GM18511 (cell line): ENCODE results near the gene MAG.
"Not testable (repeated sequence)": the region's sequence is repeated elsewhere in the genome, so short reads cannot be mapped to it uniquely, and the experiment has no call there.

Experiments used
- ATAC-seq: cut with Tn5 transposase; IDR thresholded peaks from one replicate; pipeline ENCODE4 v1.9.1; 2021; ENCODE audit warnings: mild to moderate bottlenecking, moderate library complexity; ENCODE audit not compliant: unreplicated experiment

MAG gene

GRCh38 chr19:35358834-35359233 lies 66.9 kb downstream of the MAG start:
- ATAC-seq, result not testable (repeated sequence)

- not testable (repeated sequence) for ATAC-seq
These were observed 67.4 kb downstream of the MAG start for GRCh38 chr19:35359395-35359794.

- ATAC-seq, result not testable (repeated sequence)
These were observed 68.1 kb downstream of the MAG start for GRCh38 chr19:35360081-35360480.

GRCh38 chr19:35360880-35361420 lies 69.0 kb downstream of the MAG start:
- ATAC-seq, result no peak

- ATAC-seq, result no peak
These were observed 70.5 kb downstream of the MAG start for GRCh38 chr19:35362261-35363000.

- ATAC-seq, result no peak
These were observed 71.1 kb downstream of the MAG start for GRCh38 chr19:35363001-35363590.
